Endothelial cell (in vitro differentiated cells): ENCODE data around the gene EVI2B. TPM values are rescaled to one million over a fixed set of nuclear protein-coding genes. Genes with fewer than 3 reads are reported as not detected.

Source experiments
- DNase-seq: peaks from one replicate; pipeline ENCODE4 v3.0.0; 2021; ENCODE audit warnings: low spot score
- H3K27ac Mint-ChIP-seq: one replicate; pipeline ENCODE4 v1.8.0; 2021; ENCODE audit warnings: mixed read lengths, inconsistent platforms; ENCODE audit not compliant: unreplicated experiment
- H3K27me3 Mint-ChIP-seq: one replicate; pipeline ENCODE4 v1.8.0; 2021; ENCODE audit warnings: mild to moderate bottlenecking, moderate library complexity, mixed read lengths, inconsistent platforms; ENCODE audit not compliant: unreplicated experiment
- H3K36me3 Mint-ChIP-seq: one replicate; pipeline ENCODE4 v1.8.0; 2021; ENCODE audit warnings: mild to moderate bottlenecking, low read depth, mixed read lengths, inconsistent platforms; ENCODE audit not compliant: unreplicated experiment
- H3K4me1 Mint-ChIP-seq: one replicate; pipeline ENCODE4 v1.8.0; 2021; ENCODE audit warnings: mild to moderate bottlenecking, mixed read lengths, inconsistent platforms; ENCODE audit not compliant: unreplicated experiment
- H3K4me3 Mint-ChIP-seq: one replicate; pipeline ENCODE4 v1.8.0; 2021; ENCODE audit warnings: mild to moderate bottlenecking, mixed read lengths, inconsistent platforms; ENCODE audit not compliant: unreplicated experiment
- H3K9me3 Mint-ChIP-seq: one replicate; pipeline ENCODE4 v1.8.0; 2021; ENCODE audit warnings: mixed read lengths, inconsistent platforms; ENCODE audit not compliant: unreplicated experiment
- total RNA-seq: library from RNA; stranded (reverse); fragmentation: NEBNext Ultra II Directional; extraction: Animal tissue kit (Norgen Biotek cat#: 25700); gene quantifications from one replicate; pipeline ENCODE4 v1.2.1, GENCODE V29; 2021; ENCODE audit not compliant: unreplicated experiment
- TF ChIP-seq, protein P1 (sequence below): fragments of 200-600 bp; sonication (generic); IDR thresholded peaks from one replicate; pipeline ENCODE4 v1.5.0; 2021; ENCODE audit warnings: antibody characterized with exemption; ENCODE audit not compliant: unreplicated experiment

The EVI2B gene
- total RNA-seq, 1 donor from 2014 or later: not detected

DNA sequence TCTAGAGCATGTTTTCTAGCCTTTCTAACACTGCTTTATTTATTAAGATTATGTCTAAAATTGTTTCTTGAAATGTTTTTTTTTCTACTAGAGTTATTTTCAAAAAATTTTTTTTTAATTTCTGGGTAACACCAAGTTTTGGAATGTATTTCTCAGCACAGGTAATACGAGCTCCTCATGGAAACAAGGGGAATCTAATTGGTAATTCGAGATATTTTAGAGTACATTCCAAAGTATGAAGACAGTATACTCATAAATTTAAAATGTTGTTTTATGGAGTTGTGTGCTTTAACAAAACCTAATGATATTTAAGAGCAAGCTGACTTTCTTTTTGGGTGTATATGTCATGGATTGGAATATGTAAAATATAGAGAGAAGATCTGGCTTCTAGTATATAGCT is 59.2 kb downstream of the EVI2B start:
- no peaks in the 10 kb centered on the region for H3K27me3 Mint-ChIP-seq
- H3K4me1 Mint-ChIP-seq: no peaks in the 10 kb centered on the region
- H3K9me3 Mint-ChIP-seq: no peaks in the 10 kb centered on the region
- no peaks in the 10 kb centered on the region for H3K36me3 Mint-ChIP-seq
- no peak for DNase-seq
- TF ChIP-seq, protein P1, sequence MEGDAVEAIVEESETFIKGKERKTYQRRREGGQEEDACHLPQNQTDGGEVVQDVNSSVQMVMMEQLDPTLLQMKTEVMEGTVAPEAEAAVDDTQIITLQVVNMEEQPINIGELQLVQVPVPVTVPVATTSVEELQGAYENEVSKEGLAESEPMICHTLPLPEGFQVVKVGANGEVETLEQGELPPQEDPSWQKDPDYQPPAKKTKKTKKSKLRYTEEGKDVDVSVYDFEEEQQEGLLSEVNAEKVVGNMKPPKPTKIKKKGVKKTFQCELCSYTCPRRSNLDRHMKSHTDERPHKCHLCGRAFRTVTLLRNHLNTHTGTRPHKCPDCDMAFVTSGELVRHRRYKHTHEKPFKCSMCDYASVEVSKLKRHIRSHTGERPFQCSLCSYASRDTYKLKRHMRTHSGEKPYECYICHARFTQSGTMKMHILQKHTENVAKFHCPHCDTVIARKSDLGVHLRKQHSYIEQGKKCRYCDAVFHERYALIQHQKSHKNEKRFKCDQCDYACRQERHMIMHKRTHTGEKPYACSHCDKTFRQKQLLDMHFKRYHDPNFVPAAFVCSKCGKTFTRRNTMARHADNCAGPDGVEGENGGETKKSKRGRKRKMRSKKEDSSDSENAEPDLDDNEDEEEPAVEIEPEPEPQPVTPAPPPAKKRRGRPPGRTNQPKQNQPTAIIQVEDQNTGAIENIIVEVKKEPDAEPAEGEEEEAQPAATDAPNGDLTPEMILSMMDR: no peak
- no peak overlapping the region for H3K4me3 Mint-ChIP-seq
- no peak overlapping the region for H3K27ac Mint-ChIP-seq

Other genes starting within 250 kb of the EVI2B start
- 52.7 TPM for gene NF1, start 219.1 kb downstream of the EVI2B start, total RNA-seq
- gene OMG, start 16.8 kb downstream of the EVI2B start, total RNA-seq: not detected
- not detected for gene EVI2A, start 7.6 kb upstream of the EVI2B start, total RNA-seq
- gene RAB11FIP4, start 77.6 kb upstream of the EVI2B start, total RNA-seq: 0.92 TPM